GM18520 (cell line): ENCODE data around the gene FANCD2OS.
"Not testable (repeated sequence)": the region's sequence is repeated elsewhere in the genome, so short reads cannot be mapped to it uniquely, and the experiment has no call there.

Source experiments
- ATAC-seq: cut with Tn5 transposase; IDR thresholded peaks from one replicate; pipeline ENCODE4 v1.9.1; 2021; ENCODE audit not compliant: unreplicated experiment

Gene FANCD2OS

GRCh38 chr3:10093678-10094077 lies 14.4 kb downstream of the FANCD2OS start:
- no peak for ATAC-seq

- ATAC-seq, result not testable (repeated sequence)
These were observed 16.7 kb downstream of the FANCD2OS start for GRCh38 chr3:10091387-10091786.

DNA sequence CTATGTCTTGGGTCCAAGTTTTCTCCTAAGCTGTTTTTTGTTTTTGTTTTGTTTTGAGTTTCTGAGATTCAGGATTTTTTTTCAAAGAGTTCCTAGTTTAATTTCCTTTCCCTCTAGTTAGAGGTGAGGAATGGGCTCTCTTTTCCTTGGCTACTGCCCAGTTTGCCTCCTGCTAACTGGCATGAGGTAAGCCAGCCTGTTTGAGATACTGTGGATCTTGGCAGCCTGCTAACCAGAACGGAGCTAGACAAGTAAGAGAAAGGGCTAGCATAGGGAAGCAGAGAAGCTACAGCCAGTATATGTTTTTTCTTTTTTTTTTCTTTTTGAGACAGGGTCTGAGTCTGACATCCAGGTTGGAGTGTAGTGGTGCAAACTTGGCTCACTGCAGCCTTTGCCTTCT lies 17.3 kb downstream of the FANCD2OS start:
- ATAC-seq, result not testable (repeated sequence)

DNA sequence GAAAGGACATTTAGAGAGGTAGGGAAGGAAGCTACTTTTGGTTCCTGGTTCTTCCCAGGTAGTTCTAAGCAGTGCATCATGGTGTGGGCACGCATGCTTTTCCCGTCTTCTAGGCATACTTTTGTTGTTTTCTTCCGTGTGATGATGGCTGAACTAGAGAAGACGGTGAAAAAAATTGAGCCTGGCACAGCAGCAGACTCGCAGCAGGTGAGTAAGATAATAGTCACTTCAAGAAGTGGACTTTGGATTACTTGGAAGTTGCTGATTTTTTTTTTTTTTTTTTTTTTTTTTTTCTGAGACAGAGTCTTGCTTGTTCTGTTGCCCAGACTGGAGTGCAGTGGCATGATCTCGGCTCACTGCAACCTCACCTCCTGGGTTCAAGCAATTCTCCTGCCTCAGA lies 17.9 kb downstream of the FANCD2OS start:
- no peak for ATAC-seq

DNA sequence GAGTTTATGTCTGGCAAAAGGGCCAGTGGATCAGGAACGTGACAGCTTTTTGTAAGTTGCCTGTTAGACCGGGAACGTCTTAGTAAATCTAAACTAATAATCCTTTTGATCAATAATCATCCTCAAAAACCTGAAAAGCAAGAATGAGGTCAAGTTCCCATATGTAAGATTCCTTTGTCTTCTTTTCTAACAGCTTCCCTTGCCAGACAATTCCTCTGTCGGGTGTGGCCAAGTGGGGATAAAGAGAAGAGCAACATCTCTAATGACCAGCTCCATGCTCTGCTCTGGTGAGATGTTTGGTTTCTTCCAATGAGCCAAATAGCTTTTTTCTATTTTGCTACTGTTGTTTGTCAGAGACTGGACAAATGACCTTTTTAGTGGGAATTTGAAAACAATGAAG lies 19.8 kb downstream of the FANCD2OS start:
- ATAC-seq, result no peak

DNA sequence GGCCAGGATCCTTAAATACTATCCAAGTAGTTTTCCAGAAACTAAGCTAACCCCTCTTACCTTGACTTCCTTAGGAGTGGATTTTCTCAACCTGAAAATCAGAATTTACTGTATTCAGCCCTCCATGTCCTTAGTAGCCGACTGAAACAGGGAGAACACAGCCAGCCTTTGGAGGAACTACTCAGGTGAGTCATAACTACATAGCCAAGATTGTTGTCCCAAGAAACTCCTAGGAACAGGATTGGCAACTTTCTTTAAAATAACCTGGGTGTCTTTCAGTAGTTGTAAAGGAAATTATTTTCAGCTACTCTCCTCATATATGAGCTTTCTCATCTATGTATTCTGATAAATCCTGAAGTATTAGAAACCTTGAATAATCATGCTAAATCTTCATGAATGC lies 22.3 kb downstream of the FANCD2OS start:
- no peak for ATAC-seq

GRCh38 chr3:10081871-10082270 lies 26.2 kb downstream of the FANCD2OS start:
- ATAC-seq, result no peak

- no peak for ATAC-seq
These were observed 33.4 kb downstream of the FANCD2OS start for GRCh38 chr3:10074666-10075065.

DNA sequence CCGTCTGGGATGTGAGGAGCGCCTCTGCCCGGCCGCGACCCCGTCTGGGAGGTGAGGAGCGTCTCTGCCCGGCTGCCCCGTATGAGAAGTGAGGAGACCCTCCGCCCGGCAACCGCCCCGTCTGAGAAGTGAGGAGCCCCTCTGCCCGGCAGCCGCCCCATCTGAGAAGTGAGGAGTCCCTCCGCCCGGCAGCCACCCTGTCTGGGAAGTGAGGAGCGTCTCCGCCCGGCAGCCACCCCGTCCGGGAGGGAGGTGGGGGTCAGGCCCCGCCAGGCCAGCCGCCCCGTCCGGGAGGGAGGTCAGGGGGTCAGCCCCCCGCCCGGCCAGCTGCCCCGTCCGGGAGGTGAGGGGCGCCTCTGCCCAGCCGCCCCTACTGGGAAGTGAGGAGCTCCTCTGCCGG lies 38.0 kb downstream of the FANCD2OS start:
- not testable (repeated sequence) for ATAC-seq

GRCh38 chr3:10055097-10055496 lies 53.0 kb downstream of the FANCD2OS start:
- ATAC-seq, result no peak
